ENCODE results near the gene FERMT1.
A peak's percentile ranks its signal among the peaks of the same experiment; 100 is the strongest.

Gene FERMT1

GRCh38 chr20:6157345-6157744 lies 34.5 kb upstream of the FERMT1 start:
- no peak overlapping the region for H3K4me3 ChIP-seq (ENCODE audit: low read depth, low read length)
- peak; percentile 27 for DNase-seq (ENCODE audit: low read depth)
- TF ChIP-seq, protein P1, sequence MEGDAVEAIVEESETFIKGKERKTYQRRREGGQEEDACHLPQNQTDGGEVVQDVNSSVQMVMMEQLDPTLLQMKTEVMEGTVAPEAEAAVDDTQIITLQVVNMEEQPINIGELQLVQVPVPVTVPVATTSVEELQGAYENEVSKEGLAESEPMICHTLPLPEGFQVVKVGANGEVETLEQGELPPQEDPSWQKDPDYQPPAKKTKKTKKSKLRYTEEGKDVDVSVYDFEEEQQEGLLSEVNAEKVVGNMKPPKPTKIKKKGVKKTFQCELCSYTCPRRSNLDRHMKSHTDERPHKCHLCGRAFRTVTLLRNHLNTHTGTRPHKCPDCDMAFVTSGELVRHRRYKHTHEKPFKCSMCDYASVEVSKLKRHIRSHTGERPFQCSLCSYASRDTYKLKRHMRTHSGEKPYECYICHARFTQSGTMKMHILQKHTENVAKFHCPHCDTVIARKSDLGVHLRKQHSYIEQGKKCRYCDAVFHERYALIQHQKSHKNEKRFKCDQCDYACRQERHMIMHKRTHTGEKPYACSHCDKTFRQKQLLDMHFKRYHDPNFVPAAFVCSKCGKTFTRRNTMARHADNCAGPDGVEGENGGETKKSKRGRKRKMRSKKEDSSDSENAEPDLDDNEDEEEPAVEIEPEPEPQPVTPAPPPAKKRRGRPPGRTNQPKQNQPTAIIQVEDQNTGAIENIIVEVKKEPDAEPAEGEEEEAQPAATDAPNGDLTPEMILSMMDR (conservative IDR thresholded peaks at IDR 0.05; ENCODE audit: low read depth, low read length) = peak; percentile 44

DNA sequence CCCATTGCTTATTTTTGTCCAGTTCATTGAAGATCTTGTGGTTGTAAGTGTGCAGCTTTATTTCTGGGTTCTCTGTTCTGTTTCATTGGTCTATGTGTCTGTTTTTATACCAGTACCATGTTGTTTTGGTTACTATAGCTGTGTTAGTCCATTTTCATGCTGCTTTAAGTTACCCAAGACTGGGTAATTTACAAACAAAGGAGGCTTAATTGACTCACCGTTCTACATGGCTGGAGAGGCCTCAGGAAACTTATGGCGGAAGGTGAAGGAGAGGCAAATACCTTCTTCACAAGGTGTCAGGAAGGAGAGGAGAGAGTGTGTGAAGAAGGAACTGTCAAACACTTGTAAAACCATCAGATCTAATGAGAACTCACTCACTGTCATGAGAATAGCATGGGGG lies 29.9 kb upstream of the FERMT1 start:
- no peak for DNase-seq (ENCODE audit: low read depth)
- H3K4me3 ChIP-seq (ENCODE audit: low read depth, low read length) = no peak overlapping the region
- TF ChIP-seq, protein P1 (conservative IDR thresholded peaks at IDR 0.05; ENCODE audit: low read depth, low read length) = no peak

DNA sequence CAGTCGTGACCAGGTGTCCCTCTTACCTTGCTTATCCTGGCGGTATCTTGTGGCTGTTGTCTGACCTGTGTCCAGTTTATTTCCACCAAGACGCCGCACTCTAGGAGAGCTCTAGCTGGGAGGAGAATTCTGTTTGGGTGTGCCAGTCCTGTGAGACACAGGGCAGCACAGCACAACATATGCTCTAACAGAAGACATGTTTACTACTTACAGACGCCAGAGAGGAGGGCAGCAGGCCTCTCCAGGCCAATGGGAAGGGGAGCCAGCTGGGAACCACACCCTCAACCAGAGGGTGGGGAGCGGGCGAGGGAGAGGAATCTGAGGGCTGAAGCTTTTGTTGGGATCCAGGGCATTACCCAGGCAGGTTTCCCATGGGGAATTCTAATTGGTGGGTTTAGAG lies 25.2 kb upstream of the FERMT1 start:
- TF ChIP-seq, protein P1 (conservative IDR thresholded peaks at IDR 0.05; ENCODE audit: low read depth, low read length) = no peak
- H3K4me3 ChIP-seq (ENCODE audit: low read depth, low read length) = no peak overlapping the region
- no peak for DNase-seq (ENCODE audit: low read depth)

GRCh38 chr20:6142348-6142993 lies 19.6 kb upstream of the FERMT1 start:
- DNase-seq (ENCODE audit: low read depth) = peak; percentile 82
- TF ChIP-seq, protein P1 (conservative IDR thresholded peaks at IDR 0.05; ENCODE audit: low read depth, low read length) = peak; percentile 80
- H3K4me3 ChIP-seq (ENCODE audit: low read depth, low read length) = no peak overlapping the region

DNA sequence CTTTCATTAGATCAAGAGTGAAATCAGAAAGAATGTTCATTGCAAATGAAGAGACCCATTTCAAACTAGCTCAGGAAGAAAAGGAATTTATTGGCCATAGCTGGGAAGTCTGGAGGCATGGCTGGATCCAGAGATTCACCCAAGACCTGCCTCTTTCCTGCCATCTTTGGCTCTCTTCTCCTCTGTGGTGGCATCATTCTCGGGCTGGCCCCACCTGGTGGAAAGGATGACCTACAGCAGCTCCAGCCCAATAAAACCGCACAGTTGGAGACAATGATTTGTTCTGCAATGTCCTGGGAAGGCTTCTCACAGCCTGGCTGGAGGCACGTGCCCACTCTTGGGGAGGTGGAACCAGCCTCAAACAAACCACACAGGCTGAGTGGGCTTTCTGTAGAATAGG lies 18.1 kb upstream of the FERMT1 start:
- peak; percentile 17 for DNase-seq (ENCODE audit: low read depth)
- TF ChIP-seq, protein P1 (conservative IDR thresholded peaks at IDR 0.05; ENCODE audit: low read depth, low read length) = peak; percentile 44
- no peak overlapping the region for H3K4me3 ChIP-seq (ENCODE audit: low read depth, low read length)

- no peak for DNase-seq (ENCODE audit: low read depth)
- TF ChIP-seq, protein P1 (conservative IDR thresholded peaks at IDR 0.05; ENCODE audit: low read depth, low read length) = no peak
These were observed 12.5 kb upstream of the FERMT1 start for GRCh38 chr20:6135347-6135746.

DNA sequence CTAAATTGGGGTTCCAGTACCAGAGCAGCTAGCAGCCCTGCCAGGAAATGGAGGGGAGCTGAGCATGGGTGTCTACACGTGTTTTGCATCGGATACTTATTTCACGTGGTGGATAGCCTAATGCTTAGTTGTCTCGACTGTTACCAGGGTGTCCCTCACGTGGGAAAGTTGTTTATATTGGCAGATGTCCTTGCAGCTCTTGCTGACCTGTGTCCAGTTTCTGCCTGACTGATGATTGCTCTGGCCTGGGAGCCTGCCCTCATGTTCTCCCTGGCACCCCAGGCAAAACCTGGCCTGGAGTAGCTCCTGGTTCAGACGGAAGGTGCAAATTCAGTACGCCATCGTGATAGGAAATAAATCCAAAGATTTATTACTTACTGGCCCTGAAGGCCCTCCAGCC lies 11.8 kb upstream of the FERMT1 start:
- H3K4me3 ChIP-seq (ENCODE audit: low read depth, low read length) = no peak overlapping the region
- DNase-seq (ENCODE audit: low read depth) = peak; percentile 4
- TF ChIP-seq, protein P1 (conservative IDR thresholded peaks at IDR 0.05; ENCODE audit: low read depth, low read length) = no peak

More at GRCh38 chr20:6135347-6135746, 12.5 kb upstream of the FERMT1 start:
- no peak overlapping the region for H3K4me3 ChIP-seq (ENCODE audit: low read depth, low read length)
